ENCODE data around the gene ADAMTS3.

The ADAMTS3 gene

GRCh38 chr4:72405417-72405816, 163.6 kb downstream of the ADAMTS3 start:
- DNase-seq (ENCODE audit: low spot score), result no peak

- DNase-seq (ENCODE audit: low spot score), result no peak
These were observed 171.7 kb downstream of the ADAMTS3 start for GRCh38 chr4:72397314-72397713.

GRCh38 chr4:72394012-72394663, 174.9 kb downstream of the ADAMTS3 start:
- no peak for DNase-seq (ENCODE audit: low spot score)

- no peak for DNase-seq (ENCODE audit: low spot score)
These were observed 177.7 kb downstream of the ADAMTS3 start for GRCh38 chr4:72391281-72391680.

DNA sequence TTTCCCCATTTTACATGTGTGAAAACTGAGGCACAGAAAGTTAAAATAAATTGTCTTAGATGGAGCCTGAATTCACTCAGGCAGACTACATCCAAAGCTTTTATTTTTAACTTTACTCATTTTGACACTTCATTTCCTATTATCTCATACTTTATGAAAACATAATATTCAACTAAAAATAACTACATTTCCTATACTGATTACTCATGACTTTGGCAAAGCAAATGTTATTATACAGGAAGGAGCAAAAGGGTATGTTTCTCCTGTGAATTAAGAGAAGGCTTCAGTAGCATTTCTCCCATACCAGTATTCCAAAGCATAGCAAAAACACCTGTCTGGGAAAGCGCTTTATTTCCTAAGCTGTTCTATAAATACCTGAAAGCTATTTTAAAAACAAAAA, 178.6 kb downstream of the ADAMTS3 start:
- DNase-seq (ENCODE audit: low spot score), result no peak

DNA sequence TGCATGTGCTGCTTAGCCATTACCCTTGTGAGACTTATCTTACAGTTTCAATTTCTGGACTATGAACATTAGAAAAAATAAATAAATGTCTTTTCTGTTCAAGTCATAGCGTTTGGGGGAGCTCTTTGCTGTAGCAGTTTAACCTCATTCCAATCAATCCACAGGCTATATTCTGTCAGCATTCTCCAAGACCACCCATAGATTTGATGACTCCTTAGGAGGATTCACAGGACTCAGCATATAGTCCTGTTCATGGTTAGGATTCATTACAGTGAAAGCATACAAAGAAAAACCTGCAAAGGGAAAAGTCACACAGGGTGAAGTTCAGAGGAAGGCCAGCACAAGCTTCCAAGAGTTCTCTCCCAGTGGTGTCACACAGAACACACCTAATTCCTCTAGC, 180.5 kb downstream of the ADAMTS3 start:
- no peak for DNase-seq (ENCODE audit: low spot score)

DNA sequence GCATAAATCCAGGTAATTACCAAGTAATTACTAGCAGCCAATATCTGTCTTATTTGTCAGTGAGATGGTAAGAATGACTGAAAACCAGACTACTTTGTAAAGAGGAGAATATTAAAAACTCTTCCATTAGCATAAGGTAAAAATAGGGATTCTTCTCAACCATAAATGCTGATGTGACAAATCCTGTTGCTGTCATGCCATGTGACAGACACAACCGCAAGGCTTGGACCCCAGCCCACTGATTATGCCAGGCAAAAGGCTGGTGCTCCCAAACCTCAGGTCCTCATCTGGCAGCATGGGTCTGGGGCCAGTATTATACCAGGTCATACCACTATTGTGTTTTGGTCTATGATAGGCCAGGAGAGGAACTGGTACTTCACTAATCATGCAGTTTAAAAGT, 181.1 kb downstream of the ADAMTS3 start:
- DNase-seq (ENCODE audit: low spot score), result no peak

DNA sequence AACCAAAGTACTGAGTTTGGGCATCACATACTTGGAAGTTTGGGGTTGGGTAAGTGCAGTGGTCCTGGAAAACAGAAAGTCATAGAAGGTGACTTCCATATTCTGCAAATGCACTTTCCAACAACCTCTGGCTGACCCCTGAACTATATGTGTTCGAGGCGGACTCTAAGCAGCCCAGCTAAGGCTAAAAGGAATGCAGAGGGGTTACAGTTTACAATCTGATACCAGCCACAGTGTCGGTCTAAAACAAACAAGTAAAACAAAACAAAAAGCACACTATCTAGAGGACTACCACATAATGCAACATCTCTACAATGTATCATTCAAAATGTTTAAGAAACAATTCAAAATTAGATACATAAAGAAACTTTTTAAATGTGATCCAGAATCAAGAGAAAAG, 185.6 kb downstream of the ADAMTS3 start:
- no peak for DNase-seq (ENCODE audit: low spot score)

- DNase-seq (ENCODE audit: low spot score), result no peak
These were observed 190.1 kb downstream of the ADAMTS3 start for GRCh38 chr4:72378901-72379300.

DNA sequence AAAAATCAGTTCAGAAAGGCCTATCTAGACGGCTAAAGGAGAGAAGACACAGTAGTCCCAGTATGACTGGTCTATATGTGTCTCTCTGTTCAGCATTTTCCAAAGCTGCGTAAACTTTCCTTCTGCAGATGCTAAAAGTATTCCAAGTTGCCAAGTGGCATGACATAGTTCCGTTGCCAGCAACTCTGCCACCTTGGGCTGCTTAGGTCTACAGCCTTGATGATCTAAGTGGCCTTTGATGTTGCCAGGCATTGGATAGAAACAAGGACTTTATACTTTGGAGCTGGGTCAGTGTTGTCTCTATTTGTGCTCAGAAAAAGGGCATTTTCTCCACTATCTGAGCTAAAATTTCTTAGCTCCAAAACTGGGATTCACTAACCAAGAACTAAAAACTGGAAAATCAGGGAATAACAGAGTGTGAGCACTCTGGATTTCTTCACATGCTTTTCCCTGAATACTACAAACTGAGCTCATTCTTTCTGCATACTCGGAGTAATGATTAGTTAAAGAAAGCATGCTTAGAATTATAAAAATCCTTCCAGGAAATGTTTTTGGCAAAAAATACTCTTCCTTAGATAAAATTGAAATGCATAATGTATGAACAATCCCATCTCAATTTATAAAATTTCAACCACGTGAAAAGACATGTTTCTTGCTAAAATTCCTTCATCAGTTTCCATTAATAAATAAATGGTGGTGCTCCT, 191.4 kb downstream of the ADAMTS3 start:
- no peak for DNase-seq (ENCODE audit: low spot score)

DNA sequence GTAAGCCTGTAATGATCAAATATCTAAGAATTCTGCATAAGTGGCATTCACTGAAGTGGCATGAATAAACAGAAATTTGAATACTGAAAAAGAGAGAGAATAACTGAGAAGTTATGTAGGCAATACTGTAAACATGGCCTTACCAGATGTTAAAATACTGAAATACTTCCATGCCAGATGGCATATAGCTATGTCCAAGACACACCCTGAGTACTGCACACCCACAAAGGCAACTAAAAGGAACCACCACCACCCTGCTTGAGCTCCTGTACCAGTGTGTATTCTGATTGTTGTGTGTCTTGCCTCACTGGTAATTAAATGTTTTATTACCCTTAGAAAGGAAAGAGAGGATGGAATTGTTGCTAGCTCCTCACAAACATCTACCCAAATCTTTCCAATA, 192.1 kb downstream of the ADAMTS3 start:
- DNase-seq (ENCODE audit: low spot score), result no peak

- no peak for DNase-seq (ENCODE audit: low spot score)
These were observed 193.8 kb downstream of the ADAMTS3 start for GRCh38 chr4:72375073-72375736.

DNA sequence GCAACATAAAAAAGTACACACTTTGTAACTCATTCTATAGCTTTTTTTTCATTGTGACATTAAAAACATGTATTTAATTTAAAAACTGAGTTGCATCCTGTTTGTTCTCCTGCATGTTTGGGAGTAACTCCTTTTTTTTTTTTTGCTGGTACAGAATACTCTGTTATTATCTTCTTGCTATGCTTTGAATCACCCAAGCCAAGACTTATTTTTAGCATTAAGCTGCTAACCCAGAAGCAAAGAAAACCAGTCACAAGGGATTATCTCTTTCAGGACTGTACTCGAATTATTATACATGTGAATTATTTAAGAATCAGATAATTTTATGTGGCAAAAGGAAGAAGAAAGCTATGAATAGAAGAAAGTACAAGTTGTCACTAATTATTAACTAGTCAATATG, 194.9 kb downstream of the ADAMTS3 start:
- DNase-seq (ENCODE audit: low spot score), result no peak

- no peak for DNase-seq (ENCODE audit: low spot score)
These were observed 202.4 kb downstream of the ADAMTS3 start for GRCh38 chr4:72366601-72367000.

GRCh38 chr4:72365981-72366380, 203.0 kb downstream of the ADAMTS3 start:
- DNase-seq (ENCODE audit: low spot score), result no peak

DNA sequence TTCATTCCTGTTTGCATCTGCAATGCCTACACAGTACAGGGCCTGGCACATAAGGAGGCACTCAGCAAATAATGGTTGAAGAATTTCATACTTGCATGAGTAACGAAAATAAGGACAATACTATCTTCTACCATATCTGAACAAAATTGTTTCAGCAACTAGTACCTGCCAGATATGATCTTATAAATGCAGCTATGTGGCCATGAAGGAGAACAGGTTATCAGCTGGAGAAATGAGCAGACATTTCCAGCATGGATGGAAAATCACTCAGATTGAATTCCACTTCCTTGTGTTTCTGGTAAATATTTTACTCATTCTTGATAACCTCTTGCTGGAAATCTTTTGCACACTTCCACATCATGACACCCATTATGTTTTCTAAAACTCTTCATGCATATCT, 204.0 kb downstream of the ADAMTS3 start:
- no peak for DNase-seq (ENCODE audit: low spot score)

DNA sequence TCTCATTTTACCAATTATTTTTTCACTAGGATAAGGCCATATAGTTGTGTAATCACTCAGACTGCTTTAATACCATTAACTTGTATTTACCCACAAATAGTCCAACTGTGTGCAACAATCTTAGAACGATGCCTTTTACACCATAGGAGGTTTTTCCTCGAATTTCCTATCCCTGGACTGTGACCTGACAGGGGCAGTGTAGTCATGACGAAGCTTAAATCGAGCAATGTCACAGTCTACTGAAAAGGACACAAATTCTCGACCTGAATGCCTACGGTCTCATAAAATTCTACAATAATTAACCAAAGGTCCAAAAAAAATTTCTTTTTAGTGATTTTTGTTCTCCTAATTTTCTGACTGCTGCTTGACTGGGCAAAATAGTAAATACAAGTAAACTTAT, 208.9 kb downstream of the ADAMTS3 start:
- DNase-seq (ENCODE audit: low spot score), result no peak

DNA sequence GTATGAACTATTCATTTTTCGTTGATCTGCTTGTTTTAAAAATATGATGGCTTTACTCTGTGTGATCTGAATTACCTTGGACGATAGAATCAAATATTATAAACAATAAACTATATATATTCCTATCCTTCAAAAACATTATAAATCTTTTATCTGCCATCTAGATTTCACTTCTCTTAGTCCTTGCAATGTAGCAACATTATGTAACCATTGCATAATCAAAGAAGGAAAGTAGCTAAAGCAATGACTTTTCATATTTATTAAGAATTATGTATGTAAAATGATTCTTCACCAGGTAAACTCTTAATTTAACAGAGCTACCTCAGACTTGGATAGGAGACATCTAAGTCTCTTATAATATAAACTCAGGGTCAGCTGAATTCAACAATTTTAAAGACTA, 210.5 kb downstream of the ADAMTS3 start:
- DNase-seq (ENCODE audit: low spot score), result no peak

DNA sequence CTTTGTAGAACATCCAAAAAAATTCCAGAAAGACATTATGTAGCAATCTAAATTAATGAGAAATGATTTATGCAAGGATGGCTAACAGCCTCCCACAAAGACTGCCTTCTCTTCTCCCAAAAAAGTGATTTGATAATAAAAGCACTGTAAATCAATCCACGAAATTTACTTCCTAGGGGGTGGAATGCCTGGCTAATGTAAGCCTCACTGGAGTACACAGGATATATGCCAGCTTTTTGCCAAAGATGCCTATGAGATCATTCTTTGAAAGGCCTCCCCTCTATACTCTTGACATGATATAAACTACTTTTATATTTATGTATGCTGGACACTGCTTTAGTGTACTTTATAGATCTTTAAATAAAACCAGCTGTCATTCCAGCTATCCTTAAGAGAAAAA, 211.1 kb downstream of the ADAMTS3 start:
- DNase-seq (ENCODE audit: low spot score), result no peak

DNA sequence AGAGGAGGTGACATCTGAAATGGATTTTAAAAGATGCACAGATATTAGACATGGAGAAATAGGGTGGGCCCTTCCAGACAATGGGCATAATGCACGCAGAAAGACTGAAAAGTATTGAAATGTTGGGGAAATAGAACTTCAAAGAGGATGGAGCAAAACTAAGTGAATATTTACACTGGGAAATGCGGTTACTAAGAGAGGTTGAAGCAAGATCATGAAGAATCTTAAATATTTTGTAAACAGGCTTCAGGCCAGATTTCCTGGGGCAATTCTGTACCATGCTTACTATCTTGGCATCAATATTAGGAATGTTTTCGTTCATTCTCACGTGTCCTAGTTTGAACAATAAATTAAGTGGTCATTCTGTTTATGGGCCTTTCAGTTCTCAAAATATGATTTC, 216.3 kb downstream of the ADAMTS3 start:
- DNase-seq (ENCODE audit: low spot score), result no peak

DNA sequence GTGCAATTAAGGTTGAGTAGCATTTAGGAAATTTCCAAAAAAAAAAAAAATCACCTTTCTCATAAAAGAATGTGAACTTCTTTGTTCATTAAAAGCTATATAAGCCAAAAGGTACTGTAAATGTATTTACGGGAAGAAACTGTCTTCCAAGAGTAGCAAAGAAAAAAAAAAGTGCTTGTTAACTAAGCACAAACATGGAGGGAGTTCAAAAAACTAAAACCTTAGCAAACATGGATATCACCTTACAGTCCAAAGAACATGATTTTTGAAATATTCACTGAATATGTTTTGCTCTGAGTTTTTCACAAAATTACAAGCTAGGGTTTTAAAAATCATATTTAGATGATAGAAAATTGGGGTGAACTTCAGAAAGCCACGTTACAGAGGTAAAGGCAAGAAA, 217.5 kb downstream of the ADAMTS3 start:
- DNase-seq (ENCODE audit: low spot score), result no peak

DNA sequence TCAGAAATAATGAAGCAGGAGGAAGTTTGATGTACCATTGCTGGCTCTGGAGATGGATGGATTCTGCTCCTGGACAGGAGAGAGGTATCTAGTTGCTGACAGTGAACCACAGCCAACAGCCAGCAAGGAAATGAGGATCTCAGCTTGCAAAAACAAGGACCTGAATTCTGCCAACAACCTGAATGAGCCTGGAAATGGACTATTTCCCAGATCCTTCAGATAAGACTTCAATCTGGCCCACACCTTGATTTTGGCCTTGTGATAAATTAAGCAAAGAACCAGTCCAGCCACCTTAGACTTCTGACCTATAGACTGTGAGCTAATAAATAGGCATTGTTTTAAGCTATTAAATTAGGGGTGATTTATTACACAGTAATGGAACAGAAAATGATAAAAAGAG, 220.3 kb downstream of the ADAMTS3 start:
- DNase-seq (ENCODE audit: low spot score), result no peak

GRCh38 chr4:72344418-72344817, 224.6 kb downstream of the ADAMTS3 start:
- no peak for DNase-seq (ENCODE audit: low spot score)

DNA sequence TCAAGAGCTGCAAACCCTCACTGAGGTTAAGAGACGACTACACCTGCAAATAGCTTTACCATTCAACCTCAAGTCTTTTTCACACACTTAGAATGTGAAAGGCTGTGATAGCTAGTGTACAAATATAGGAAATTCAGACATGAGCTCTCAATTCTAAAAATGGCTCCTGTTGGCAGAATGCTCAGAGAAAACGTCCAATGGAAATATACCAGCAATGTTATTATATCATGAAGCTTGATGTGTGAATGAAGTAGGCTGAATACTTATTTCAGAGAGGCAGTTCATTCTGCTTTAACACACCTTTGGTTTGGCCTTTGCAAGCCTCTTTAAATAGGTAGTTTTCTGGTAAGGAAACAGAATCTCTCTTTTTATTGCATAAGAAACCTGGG, 227.6 kb downstream of the ADAMTS3 start:
- DNase-seq (ENCODE audit: low spot score), result no peak

Data from iPS-NIHi11 (cell line).